ENCODE measurements around the gene SLC5A6. TPM values are rescaled to one million over a fixed set of nuclear protein-coding genes. Genes with fewer than 3 reads are reported as not detected.

Gene SLC5A6
- total RNA-seq: 21.2 and 49.7 TPM in 2 replicates

DNA sequence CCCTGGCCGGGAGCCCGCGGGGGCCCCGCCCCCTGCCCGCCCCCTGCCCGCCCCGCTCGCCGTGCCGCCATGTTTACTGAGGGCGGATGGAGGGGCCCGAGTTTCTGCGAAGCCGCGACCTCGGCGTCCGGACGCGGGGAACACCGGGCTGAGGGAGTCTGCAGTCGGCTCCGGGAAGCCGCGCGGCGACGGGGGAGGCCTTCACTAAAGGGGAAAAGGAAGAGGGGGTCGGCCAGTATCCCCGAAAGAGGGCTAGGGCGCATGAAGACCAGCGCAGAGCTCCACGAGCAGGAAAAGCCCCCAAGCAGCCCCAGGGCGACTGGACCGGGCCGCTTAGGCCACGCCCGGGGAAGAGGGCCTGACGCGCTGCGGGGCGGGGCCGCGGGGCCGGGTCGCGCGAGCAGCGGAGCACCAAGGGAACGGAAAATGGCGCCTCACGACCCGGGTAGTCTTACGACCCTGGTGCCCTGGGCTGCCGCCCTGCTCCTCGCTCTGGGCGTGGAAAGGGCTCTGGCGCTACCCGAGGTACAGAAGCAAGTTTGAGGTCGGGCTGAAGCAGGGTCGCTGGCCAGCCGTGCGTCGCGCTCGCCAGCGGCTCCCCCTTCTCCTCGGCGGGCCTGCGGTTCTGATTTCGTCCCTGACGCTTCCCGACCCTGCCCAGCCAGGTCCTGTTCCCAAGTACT is at the start of gene SLC5A6, which contains the start of gene ATRAID:
Gene SLC5A6, minus strand, starts transcription at position 326 of the 683 bp plus-strand sequence. CDS start 4,618 bp downstream, outside the sequence.
Gene ATRAID, plus strand, starts transcription at position 99 of the 683 bp plus-strand sequence. Its CDS starts 328 bp downstream, at position 427.

DNA sequence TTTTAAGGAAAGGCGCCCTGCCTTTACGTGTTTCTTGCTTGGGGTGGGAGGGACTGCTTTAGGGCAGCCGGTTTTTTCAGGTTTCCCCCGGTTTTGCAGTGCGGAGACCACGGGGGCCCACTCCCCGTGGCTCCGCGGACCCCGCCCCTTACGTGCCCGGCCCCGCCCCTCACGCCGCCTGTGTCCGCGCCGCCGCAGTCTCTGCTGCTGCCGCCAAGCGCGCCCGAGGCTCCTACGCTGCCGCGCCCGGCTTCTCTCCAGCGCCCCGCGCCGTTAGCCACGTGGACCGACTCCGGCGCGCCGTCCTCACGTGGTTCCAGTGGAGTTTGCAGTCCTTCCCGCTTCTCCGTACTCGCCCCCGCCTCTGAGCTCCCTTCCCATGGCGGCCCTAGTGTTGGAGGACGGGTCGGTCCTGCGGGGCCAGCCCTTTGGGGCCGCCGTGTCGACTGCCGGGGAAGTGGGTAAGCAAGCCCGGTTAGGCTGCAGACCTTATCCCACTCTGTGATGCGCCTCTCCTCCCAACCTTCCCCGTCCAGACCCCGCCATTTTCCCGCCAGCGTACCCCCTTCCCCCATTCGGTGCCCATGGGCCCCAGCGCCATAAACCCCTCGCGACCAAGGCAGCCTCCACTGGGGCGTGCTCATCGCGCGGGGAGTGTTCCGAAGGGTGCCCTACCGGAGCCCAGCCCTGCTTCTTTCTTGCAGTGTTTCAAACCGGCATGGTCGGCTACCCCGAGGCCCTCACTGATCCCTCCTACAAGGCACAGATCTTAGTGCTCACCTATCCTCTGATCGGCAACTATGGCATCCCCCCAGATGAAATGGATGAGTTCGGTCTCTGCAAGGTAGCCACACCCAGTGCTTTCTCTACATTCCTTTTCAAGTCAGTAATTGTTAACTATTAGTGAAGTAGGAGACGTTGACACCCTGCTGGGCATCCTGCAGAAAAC is 5.4 kb upstream of the SLC5A6 start, which contains the start of gene CAD:
Gene CAD, plus strand, starts transcription at position 197 of the 949 bp plus-strand sequence. Its CDS starts 183 bp downstream, at position 380.

Other genes starting within 250 kb of the SLC5A6 start
- gene MAPRE3, start 241.6 kb downstream of the SLC5A6 start, total RNA-seq: 2.6 and 6.9 TPM in 2 replicates
- gene TMEM214, start 179.3 kb downstream of the SLC5A6 start, total RNA-seq: 24.7 and 27.8 TPM in 2 replicates
- 21.5 and 27.2 TPM in 2 replicates for gene AGBL5, start 160.6 kb downstream of the SLC5A6 start, total RNA-seq
- 323 and 466 TPM in 2 replicates for gene OST4, start 140.6 kb downstream of the SLC5A6 start, total RNA-seq
- 4.0 and 4.5 TPM in 2 replicates for gene EMILIN1, start 133.7 kb downstream of the SLC5A6 start, total RNA-seq
- 0.47 and 1.7 TPM in 2 replicates for gene KHK, start 125.5 kb downstream of the SLC5A6 start, total RNA-seq
- 1.1 and 2.7 TPM in 2 replicates for gene CGREF1, start 93.1 kb downstream of the SLC5A6 start, total RNA-seq
- not detected in 2 replicates for gene ABHD1, start 88.5 kb downstream of the SLC5A6 start, total RNA-seq
- gene PREB, start 77.6 kb downstream of the SLC5A6 start, total RNA-seq: 69.1 and 81.2 TPM in 2 replicates
- not detected in 2 replicates for gene PRR30, start 72.9 kb downstream of the SLC5A6 start, total RNA-seq
- 0.04 TPM in 1 of 2 replicates, not detected in the other for gene TCF23, start 63.3 kb downstream of the SLC5A6 start, total RNA-seq
- gene ATRAID, start 227 bp downstream of the SLC5A6 start, total RNA-seq: 159 and 171 TPM in 2 replicates
- gene CAD, start 5.1 kb upstream of the SLC5A6 start, total RNA-seq: 33.9 and 59.3 TPM in 2 replicates
- gene SLC30A3, start 50.8 kb upstream of the SLC5A6 start, total RNA-seq: not detected in 2 replicates
- gene DNAJC5G, start 63.2 kb upstream of the SLC5A6 start, total RNA-seq: not detected in 2 replicates
- not detected in 2 replicates for gene TRIM54, start 70.2 kb upstream of the SLC5A6 start, total RNA-seq
- 0.23 and 2.1 TPM in 2 replicates for gene UCN, start 96.2 kb upstream of the SLC5A6 start, total RNA-seq
- 96.3 and 110 TPM in 2 replicates for gene MPV17, start 110.8 kb upstream of the SLC5A6 start, total RNA-seq
- 34.4 and 42.2 TPM in 2 replicates for gene GTF3C2, start 144.5 kb upstream of the SLC5A6 start, total RNA-seq
- 22.7 and 35.1 TPM in 2 replicates for gene EIF2B4, start 158.1 kb upstream of the SLC5A6 start, total RNA-seq
- 98.4 and 103 TPM in 2 replicates for gene SNX17, start 158.3 kb upstream of the SLC5A6 start, total RNA-seq
- gene ZNF513, start 168.5 kb upstream of the SLC5A6 start, total RNA-seq: 9.4 and 15.5 TPM in 2 replicates
- 100 and 162 TPM in 2 replicates for gene PPM1G, start 197.3 kb upstream of the SLC5A6 start, total RNA-seq
- gene NRBP1, start 216.4 kb upstream of the SLC5A6 start, total RNA-seq: 63.0 and 80.8 TPM in 2 replicates
- gene KRTCAP3, start 230.1 kb upstream of the SLC5A6 start, total RNA-seq: 29.4 and 52.9 TPM in 2 replicates

Data from hair follicular keratinocyte (primary cell).